Small intestine (tissue), 7 donors: Measurements from ENCODE around the gene GAP43. TPM values are rescaled to one million over a fixed set of nuclear protein-coding genes. Genes with fewer than 3 reads are reported as not detected.
"Not testable (repeated sequence)": the region's sequence is repeated elsewhere in the genome, so short reads cannot be mapped to it uniquely, and the experiment has no call there.

Experiments used
- DNase-seq, 2 donors: peaks; one replicate each; pipeline versions ENCODE4 v3.0.0 to v3.0.0-alpha.2; 2013
- FAIRE-seq: peaks from 2 replicates; lab custom pipeline; 2012; peaks lifted over from hg19 to GRCh38; lab: Jason Lieb, UNC
- H3K27ac ChIP-seq, 3 donors: one replicate each; pipeline ENCODE4 v1.5.1; 2013; ENCODE audit warnings: low read length in 2 of 3, mild to moderate bottlenecking in 2 of 3, control low read depth in 1 of 3, inconsistent platforms in 1 of 3, low read depth in 1 of 3, moderate library complexity in 1 of 3
- H3K27me3 ChIP-seq, 3 donors: one replicate each; pipeline ENCODE4 v1.6.1; 2013; ENCODE audit warnings: low read length in 3 of 3, inconsistent platforms in 1 of 3; ENCODE audit not compliant: control insufficient read depth in 3 of 3, insufficient read depth in 3 of 3
- H3K36me3 ChIP-seq, 3 donors: one replicate each; pipeline ENCODE4 v1.6.1; 2013; ENCODE audit warnings: low read length in 3 of 3, inconsistent platforms in 1 of 3, low read depth in 1 of 3, mild to moderate bottlenecking in 1 of 3, moderate library complexity in 1 of 3; ENCODE audit not compliant: control insufficient read depth in 3 of 3, insufficient read depth in 2 of 3
- H3K4me1 ChIP-seq, 3 donors: one replicate each; pipeline ENCODE4 v1.6.1; 2013; ENCODE audit warnings: low read length in 2 of 3, inconsistent platforms in 1 of 3, low read depth in 1 of 3, mild to moderate bottlenecking in 1 of 3, moderate library complexity in 1 of 3; ENCODE audit not compliant: control insufficient read depth in 3 of 3, insufficient read depth in 2 of 3
- H3K4me3 ChIP-seq, 3 donors: one replicate each; pipeline ENCODE4 v1.5.1; 2013; ENCODE audit warnings: low read length in 3 of 3, control low read depth in 1 of 3, inconsistent platforms in 1 of 3, low read depth in 1 of 3, mild to moderate bottlenecking in 1 of 3, moderate library complexity in 1 of 3
- H3K9me3 ChIP-seq, 2 donors: one replicate each; pipeline ENCODE4 v1.6.1; 2013; ENCODE audit warnings: low read depth in 1 of 2, low read length in 1 of 2; ENCODE audit not compliant: control insufficient read depth in 2 of 2, insufficient read depth in 1 of 2
- WGBS, 3 donors: extraction: QIAGEN DNeasy Blood & Tissue Kit; methylation state at CpG; one replicate each; pipeline ENCODE4 v1.1.7; 2013; 5-methylcytosine and 5-hydroxymethylcytosine counted together
- polyA plus RNA-seq, 4 donors: library from polyadenylated mRNA; stranded (reverse) in 3 of 4; unstranded in 1 of 4; fragments of 200-250 nt in 3 of 4; fragments of 120-200 nt in 1 of 4; gene quantifications; one replicate each; pipeline versions ENCODE4 v1.2.1 to v1.2.3, GENCODE V29; 2013
- donor health status: healthy with polysubstance abuse.
- donor health status: control.
- donor health status: control.
- donor health status: Bipolar disorder and iron deficiency.
- donor health status: healthy.

The GAP43 gene
- polyA plus RNA-seq, 4 donors: 0.54 to 22.3 (median 2.1) TPM; not detected in 1

DNA sequence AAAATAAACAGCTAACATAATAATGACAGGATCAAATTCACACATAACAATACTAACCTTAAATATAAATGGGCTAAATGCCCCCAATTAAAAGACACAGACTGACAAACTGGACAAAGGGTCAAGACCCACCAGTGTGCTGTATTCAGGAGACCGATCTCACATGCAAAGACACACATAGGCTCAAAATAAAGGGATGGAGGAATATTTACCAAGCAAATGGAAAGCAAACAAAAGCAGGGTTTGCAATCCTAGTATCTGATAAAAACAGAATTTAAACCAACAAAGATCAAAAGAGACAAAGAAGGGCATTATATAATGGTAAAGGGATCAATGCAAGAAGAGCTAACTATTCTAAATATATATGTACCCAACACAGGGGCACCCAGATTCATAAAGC lies 129.7 kb downstream of the GAP43 start:
- H3K27ac ChIP-seq, H3K4me3 ChIP-seq, H3K36me3 ChIP-seq, H3K27me3 ChIP-seq, FAIRE-seq, H3K9me3 ChIP-seq, H3K4me1 ChIP-seq, DNase-seq: not testable (repeated sequence)
- 40 to 80% (median 47%) methylated on average over 1 of the region's 1 CpG for WGBS, 3 donors

DNA sequence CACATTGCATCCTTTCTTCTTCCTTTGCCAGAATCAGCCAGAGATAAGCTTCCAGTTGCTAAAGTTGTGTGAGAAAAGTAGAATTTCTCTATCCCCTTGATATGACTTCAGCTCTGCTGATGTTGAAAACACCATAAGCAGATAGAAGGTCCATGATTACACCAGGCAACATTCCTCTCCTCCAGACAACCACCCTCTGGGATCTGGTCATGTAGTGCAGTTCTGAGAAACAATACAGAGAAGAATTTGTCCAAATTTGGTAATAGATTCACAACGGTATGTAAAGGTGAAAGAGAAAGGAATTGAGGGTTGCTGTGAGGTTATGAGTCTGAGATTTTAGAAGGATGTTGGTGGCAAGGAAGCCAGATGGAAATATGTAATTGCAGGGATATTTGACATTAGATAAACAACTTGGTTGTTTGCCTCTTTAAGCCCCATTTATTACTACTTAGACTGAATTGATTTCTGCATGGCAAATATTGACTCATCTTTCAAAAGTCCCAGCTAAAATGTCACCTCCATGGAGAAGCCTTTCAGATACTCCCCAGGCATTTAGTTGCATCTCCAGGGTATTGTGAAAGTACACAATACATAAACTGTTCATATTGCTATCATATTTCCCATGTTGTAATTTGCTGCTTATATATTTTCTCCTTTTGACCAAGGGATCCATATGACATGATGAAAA lies 134.9 kb downstream of the GAP43 start:
- no peak for FAIRE-seq
- no peak for DNase-seq
- Histone ChIP-seq H3K27ac (no peak overlapping the region), H3K4me1 (no peaks in the 10 kb centered on the region), H3K27me3 (no peaks in the 10 kb centered on the region), H3K9me3 (no peaks in the 10 kb centered on the region), H3K36me3 (no peaks in the 10 kb centered on the region), H3K4me3 (no peak overlapping the region)
- WGBS, 3 donors: 14 to 46% (median 29%) methylated on average over 1 of the region's 1 CpG

DNA sequence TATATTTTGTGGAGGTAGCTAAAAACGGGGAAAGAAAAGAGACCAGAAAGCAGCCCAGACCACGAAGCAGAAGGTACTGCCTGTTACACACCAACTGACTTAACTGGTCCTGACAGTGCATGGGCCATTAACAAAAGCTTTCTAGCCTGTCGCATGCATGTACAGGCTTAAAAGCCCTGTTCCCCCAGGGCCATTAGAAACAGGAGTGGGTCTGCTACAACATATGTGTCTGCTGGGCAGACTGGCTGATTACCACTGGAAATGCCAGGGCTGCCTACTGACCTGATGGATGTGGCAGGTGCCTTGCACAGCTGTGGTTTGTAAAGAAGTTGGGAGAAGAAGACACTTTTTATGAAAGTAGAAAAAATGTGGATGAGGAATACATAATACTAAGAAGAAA lies 137.4 kb downstream of the GAP43 start:
- H3K9me3 ChIP-seq: no peaks in the 10 kb centered on the region
- no peaks in the 10 kb centered on the region for H3K36me3 ChIP-seq
- H3K27ac ChIP-seq: no peak overlapping the region
- DNase-seq (no peak), FAIRE-seq (no peak)
- 70 to 86% (median 79%) methylated on average over 3 of the region's 3 CpGs for WGBS, 3 donors
- H3K4me3 ChIP-seq: no peak overlapping the region
- H3K4me1 ChIP-seq: no peaks in the 10 kb centered on the region
- H3K27me3 ChIP-seq: no peaks in the 10 kb centered on the region

DNA sequence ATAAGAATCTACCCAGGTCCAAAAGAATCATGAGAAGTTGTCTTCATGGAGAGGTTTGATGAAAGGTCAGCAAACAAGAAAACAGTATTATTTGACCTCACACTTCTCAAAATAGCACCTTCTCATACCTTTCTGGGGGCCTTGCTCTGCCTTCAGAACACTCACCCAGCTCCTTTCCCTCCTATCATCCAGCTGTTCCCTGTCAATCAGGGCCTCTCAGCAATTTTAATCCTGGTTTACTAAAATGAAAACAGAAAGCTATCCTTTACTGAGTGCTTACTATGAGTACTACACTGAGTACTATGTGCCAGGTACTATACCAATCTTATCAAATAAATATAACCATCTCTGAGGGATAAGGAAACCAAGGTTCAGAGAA lies 138.6 kb downstream of the GAP43 start:
- Histone ChIP-seq H3K27ac (no peak overlapping the region), H3K27me3 (no peaks in the 10 kb centered on the region), H3K36me3 (no peaks in the 10 kb centered on the region), H3K4me1 (no peaks in the 10 kb centered on the region), H3K4me3 (no peak overlapping the region), H3K9me3 (no peaks in the 10 kb centered on the region)
- DNase-seq (no peak), FAIRE-seq (no peak)

DNA sequence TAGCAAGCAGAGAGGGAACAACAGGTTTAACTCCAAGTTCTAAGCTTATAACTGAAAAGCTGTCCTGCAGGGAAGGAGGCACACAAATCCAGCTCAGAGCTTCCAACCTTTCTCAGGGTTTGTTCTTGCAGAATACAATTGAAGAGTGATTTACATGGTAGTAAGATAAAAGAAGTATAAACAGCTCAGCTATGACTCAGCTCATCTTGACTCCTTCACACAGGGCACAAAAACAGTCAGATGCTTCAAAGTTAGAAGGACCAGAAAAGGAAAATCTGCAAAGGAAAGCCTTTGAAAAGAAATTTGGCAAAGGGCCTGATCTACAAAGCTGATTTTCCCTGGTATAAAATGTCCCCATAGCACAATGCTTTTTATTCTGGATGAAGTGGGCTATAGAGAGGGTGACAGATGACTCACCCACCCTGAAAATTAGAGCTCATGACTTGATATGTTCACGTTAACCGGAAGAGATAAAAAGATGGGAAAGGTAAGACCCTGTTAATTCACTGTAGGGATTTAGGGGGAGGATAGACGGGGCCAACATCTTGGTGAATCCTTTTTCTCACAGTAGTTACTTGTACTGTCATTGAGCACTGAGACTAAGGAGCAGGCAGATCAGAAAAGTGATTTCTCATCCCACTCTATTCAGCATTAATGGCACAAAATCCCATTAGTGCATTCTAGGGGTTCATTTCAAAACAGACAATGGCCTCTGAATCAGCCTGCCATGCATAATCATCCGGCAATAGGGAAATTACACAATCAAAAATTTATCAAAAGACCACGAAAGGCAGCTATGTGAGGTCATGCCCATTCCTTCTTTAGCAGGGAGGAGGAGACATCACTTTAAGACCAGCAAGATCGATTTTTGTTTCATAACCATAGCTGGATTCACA lies 143.5 kb downstream of the GAP43 start:
- Histone ChIP-seq H3K9me3 (no peaks in the 10 kb centered on the region), H3K27me3 (no peaks in the 10 kb centered on the region), H3K27ac (no peak overlapping the region), H3K4me1 (no peaks in the 10 kb centered on the region), H3K36me3 (no peaks in the 10 kb centered on the region), H3K4me3 (no peak overlapping the region)
- WGBS, 3 donors: 63 to 76% (median 63%) methylated on average over 6 of the region's 6 CpGs
- DNase-seq (no peak), FAIRE-seq (no peak)

DNA sequence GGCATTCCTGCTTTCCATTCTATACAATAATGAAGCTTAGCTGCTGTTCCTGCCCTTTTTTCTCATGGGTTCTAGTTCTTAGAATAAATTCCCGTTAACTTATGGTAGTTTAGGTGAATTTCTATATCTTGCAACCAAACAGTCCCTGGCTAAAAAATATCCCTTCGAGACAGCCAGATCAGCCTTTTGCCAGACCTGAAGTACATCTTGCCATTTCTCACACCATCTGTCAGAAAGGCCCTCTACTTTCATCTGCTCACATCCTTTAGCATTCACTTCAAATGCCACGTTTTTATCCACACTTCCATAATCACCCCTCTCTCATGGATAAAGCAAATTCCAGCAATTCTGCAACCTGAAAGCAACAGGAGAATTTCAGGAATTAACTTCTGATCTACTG lies 145.4 kb downstream of the GAP43 start:
- Histone ChIP-seq H3K27ac (no peak overlapping the region), H3K9me3 (no peaks in the 10 kb centered on the region), H3K4me3 (no peak overlapping the region), H3K4me1 (no peaks in the 10 kb centered on the region), H3K27me3 (no peaks in the 10 kb centered on the region), H3K36me3 (no peaks in the 10 kb centered on the region)
- no peak for DNase-seq
- FAIRE-seq: no peak
- 60 to 74% (median 66%) methylated on average over 3 of the region's 3 CpGs for WGBS, 3 donors
